ENCODE data around the gene DDX24.

Gene DDX24

GRCh38 chr14:94113908-94114588 is 33.0 kb upstream of the DDX24 start:
- no peak for DNase-seq (ENCODE audit: low read depth in 2 of 2)

DNA sequence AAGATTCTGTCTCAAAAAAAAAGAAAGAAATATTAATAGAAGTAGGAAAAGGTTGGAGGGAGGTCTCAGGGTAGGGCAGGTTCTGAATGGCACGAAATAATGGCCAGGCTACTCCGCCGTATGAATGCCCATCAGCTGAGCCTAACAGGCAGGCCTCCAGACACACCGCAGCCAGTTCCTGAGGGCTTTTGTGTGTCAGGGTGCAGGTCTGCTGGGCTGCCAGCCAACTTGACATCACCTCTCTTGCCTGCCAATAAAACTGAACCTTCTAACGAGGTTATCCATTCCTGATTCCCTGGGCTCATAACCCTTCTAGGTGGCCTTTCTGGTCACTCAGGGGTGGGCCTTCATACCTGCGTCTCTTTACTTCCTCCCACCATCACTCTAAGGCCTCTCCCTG is 32.5 kb upstream of the DDX24 start:
- no peak for DNase-seq (ENCODE audit: low read depth in 2 of 2)

GRCh38 chr14:94113073-94113472 is 32.1 kb upstream of the DDX24 start:
- DNase-seq (ENCODE audit: low read depth in 2 of 2): no peak

DNA sequence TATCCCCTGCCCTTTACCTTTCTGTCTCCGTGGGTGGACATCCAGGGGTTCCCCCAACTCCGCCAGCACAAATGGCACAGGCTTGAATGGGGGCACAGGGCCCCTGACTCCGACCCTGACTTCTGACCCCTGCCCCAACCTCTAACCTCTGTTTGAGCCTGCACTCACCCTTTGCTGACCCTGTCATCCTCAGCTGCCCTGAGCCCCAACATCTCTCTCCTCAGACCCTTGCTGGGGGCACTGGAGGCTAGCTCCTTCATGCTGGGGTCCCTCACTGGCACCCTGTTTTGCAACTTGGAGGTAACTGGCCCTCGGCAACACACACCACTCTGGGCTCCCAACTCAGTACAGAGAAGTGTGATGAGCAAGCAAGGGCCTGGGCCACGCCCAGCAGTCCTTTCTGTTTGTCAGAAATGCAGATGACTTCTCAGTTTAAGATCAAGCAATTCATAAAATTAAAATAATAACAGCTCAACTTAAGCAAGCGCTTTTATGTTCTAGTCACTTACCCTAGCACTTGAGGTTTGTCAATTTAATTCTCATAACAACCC is 31.6 kb upstream of the DDX24 start:
- DNase-seq (ENCODE audit: low read depth in 2 of 2): no peak

DNA sequence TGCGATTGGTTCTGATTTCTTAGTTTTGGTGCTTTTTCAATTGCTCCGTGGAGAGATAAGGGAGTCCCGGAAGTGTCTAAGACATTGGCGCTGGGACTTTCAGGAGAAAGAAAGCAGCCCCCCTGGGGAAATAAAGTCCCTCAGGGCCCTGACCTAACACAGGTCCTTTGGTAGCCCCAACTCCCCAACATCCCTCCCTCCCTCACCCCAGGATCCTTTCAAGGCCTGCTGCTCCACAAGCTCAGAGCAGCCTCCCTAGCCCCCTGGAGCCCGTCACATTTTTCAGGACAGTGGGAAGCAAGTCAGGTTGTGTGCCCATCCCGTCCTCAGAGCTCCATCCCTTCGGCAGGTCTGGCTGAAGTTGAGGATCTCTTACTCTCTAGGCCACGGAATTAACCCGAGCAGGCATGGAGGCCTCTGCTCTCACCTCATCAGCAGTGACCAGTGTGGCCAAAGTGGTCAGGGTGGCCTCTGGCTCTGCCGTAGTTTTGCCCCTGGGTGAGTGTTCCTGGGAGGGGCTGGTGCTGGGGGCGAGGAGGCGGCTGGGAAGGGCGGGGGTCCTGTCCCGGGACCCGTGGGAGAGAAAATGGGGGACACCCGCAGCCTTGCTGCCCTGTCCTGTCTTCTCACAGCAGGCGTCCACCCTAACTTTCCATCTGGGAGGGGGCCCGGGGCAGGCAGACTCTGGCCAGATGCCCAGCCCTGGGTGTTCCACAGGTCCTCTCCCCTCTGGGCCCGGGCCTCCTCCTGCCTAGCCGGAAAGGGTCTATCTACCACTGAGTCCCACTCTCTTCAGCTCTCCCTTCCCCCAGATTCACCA is 30.5 kb upstream of the DDX24 start:
- DNase-seq (ENCODE audit: low read depth in 2 of 2): no peak

DNA sequence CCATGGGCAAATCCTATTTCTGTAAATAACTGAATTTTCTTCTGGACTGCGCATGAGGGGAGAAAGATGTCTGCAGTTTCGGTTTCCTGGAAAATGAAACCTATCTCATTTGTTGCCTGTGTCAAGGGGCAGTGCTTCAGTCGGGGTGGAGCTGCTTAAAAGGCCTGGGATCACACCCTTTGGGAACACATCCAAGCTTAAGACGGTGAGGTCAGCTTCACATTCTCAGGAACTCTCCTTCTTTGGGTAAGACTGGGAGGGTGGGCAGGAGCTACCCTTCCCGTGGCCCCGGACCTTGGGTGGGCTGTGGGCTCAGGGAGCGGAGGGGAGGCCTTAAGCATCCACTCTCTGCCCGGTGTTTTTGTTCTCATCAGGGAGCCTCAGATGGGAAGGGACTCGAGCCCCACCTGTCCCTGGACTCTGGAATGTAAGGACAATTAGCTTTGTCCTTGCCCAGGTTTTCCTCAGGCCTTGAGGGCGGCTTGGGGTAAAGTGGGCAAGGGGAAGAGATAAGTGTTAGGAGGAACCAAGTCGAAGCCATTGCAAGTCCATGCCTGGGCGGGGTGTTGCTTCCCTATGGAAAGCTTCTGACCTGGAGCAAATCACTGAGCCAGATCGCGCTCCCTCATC is 29.7 kb upstream of the DDX24 start, which contains the start of gene IFI27:
Gene IFI27, plus strand, starts transcription at position 185 of the 630 bp plus-strand sequence.
- DNase-seq (ENCODE audit: low read depth in 2 of 2): no peak

DNA sequence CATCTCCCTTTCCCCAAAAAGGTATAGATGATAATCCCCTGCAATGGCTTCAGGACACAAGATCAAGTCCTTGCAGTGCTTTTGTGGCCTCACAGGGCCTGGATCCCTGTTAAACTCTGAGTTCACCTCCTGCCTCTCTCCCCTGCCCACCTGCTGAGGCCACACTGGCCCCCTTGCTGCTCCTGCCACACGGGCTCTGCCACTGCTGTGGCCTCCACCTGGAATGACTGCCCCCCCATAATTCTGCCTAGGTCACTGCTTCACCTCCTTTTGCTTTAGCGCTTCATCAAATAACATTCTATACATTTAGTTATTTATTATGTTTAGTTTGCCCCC is 28.9 kb upstream of the DDX24 start:
- DNase-seq (ENCODE audit: low read depth in 2 of 2): no peak

GRCh38 chr14:94104731-94105130 is 23.7 kb upstream of the DDX24 start:
- no peak for DNase-seq (ENCODE audit: low read depth in 2 of 2)

DNA sequence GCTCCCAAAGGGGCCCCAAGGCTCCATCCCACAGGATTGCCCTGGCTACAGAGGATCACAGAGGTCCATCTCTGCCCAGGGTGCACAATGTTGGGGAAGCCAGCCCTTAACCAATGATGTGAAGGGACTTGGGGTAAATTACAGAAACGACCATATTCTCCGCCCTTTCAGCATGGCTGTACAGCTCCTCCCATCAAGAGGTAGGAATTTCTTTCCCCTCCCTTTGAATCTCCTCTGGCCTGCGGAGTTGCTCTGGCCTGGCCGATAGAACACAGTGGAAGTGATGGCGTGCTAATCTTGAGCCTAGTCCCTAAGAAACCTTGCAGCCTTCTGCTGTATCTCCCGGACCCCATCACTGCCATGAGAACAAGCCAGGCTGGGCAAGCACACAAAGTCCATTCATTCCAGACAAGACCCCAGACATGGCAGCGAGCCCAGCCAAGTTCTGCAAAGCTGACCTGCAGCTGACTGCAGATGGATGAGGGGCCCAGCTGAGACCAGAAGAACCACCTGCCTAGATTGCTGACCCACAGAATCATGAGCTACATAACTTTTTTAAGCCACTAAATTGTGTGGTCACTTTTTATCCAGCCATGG is 22.6 kb upstream of the DDX24 start:
- no peak for DNase-seq (ENCODE audit: low read depth in 2 of 2)

DNA sequence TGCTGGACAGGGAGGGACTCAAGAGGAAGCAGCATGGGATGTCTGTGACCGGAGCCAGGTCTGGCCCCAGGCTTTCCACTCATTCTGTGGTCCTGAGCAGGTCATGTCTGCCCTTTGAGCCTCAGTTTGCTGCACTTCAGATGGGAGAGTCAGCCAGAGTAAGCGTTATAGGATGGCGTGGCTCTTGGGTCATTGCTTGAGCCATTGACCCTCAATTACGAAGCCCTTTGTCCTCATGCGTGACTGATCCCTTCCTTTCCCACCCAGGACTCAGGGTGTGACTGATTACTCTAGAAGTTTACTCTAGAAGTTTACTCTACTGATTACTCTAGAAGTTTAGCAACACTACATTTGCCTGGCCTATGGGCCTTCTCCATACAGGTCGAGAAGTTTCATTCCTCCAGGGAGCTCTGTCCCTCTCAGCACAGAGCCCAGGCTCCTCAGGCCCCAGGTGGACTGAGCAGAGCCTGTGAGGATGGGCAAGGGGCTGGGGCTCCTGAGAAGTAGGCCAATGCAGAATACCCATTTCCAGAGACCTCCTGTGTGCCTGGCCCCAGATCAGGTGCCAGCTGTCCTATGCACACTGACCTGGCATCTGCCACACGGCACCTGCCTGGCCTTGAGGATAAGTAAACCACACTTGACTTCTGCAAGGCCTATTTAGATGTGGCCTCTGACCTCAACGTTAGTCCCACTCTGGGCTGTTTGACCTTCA is 21.9 kb upstream of the DDX24 start:
- no peak for DNase-seq (ENCODE audit: low read depth in 2 of 2)

DNA sequence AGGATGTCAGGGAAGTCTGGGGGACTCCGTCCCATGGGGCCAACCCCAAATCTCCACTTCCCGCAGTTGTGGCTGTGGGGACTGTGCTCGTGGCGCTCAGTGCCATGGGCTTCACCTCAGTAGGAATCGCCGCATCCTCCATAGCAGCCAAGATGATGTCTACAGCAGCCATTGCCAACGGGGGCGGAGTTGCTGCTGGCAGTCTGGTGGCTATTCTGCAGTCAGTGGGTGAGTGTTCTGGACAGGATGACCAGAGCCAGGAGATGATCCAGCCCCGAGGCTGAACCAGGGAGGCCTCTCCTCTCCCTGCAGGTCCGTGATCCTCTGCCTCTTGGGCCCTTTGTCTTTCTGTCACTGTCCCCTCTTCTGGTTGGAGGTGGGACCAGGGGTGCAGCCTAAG is 20.7 kb upstream of the DDX24 start:
- no peak for DNase-seq (ENCODE audit: low read depth in 2 of 2)

- no peak for DNase-seq (ENCODE audit: low read depth in 2 of 2)
Measured at GRCh38 chr14:94100847-94101246, 19.8 kb upstream of the DDX24 start.

DNA sequence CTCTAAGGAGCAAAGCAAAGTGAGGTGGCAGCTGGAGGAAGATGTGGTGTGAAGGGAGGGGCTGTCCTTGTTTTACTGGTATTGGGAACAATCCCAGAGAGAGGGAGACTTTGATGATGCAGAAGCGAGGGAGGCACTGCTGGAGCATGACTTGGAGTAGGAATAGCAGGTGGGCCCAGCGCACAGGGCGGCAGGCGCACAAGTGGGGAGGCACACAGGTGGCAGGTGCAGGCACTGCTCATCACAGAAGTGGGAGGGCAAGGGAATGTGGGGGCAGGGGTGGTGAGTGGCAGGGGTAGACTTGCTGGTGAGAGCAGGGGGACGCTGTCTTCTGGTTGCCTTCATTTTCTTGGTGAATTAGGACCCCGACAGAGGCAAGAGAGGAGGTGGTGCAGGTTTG is 18.0 kb upstream of the DDX24 start:
- DNase-seq (ENCODE audit: low read depth in 2 of 2): no peak

- DNase-seq (ENCODE audit: low read depth in 2 of 2): no peak
Measured at GRCh38 chr14:94098326-94098992, 17.5 kb upstream of the DDX24 start.

GRCh38 chr14:94097091-94097490 is 16.1 kb upstream of the DDX24 start:
- no peak for DNase-seq (ENCODE audit: low read depth in 2 of 2)

GRCh38 chr14:94093418-94093817 is 12.4 kb upstream of the DDX24 start:
- no peak for DNase-seq (ENCODE audit: low read depth in 2 of 2)

GRCh38 chr14:94089479-94089878 is 8.5 kb upstream of the DDX24 start:
- DNase-seq (ENCODE audit: low read depth in 2 of 2): no peak

DNA sequence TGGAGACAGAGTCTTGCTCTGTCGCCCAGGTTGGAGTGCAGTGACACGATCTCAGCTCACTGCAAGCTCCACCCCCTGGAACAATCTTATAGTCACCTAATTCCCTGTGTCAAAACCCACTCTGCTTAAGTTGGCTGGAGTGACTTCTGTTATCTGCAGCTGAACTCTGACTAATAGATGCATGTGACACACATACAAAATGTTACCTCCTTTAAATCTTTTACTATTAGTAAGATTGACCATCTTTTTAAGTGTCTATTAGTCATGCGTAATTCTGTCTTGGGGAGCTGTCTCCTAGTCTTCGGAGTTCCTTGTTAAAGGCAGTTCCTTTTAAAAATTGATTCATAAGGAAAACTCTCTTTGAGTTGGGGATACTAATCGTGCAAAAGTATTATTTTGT is 7.5 kb upstream of the DDX24 start:
- no peak for DNase-seq (ENCODE audit: low read depth in 2 of 2)

- no peak for DNase-seq (ENCODE audit: low read depth in 2 of 2)
Measured at GRCh38 chr14:94087891-94088290, 6.9 kb upstream of the DDX24 start.

GRCh38 chr14:94081386-94081820 is 401 bp upstream of the DDX24 start:
- DNase-seq (ENCODE audit: low read depth in 2 of 2): no peak

Data from stimulated activated CD8-positive, alpha-beta memory T cell treated with anti-CD3 and anti-CD28 coated beads, Interleukin-7, amount 100 ng/mL, for 4 hours (primary cell).